AG09319 (cell line): Measurements from ENCODE around the gene OTOP2.

ENCODE experiments used
- DNase-seq: peaks from one replicate; pipeline ENCODE4 v3.0.0-alpha.2; 2010; ENCODE audit warnings: low read depth; ENCODE audit errors: extremely low read depth
- CTCF ChIP-seq: IDR thresholded peaks from 2 replicates; pipeline ENCODE4 v1.5.1; 2011; ENCODE audit warnings: low read depth, mild to moderate bottlenecking, inconsistent platforms, low read length, moderate library complexity

OTOP2 gene

GRCh38 chr17:74957935-74958740 is 34.1 kb downstream of the OTOP2 start:
- DNase-seq = no peak
- peak; percentile 92 for TF ChIP-seq CTCF

- DNase-seq = no peak
- TF ChIP-seq CTCF = no peak
Measured at GRCh38 chr17:74959826-74960515, 35.9 kb downstream of the OTOP2 start.

- TF ChIP-seq CTCF = peak; percentile 21
- no peak for DNase-seq
Measured at GRCh38 chr17:74960570-74961342, 36.7 kb downstream of the OTOP2 start.

- DNase-seq = peak; percentile 67
- peak; percentile 68 for TF ChIP-seq CTCF
Measured at GRCh38 chr17:74961657-74962350, 37.7 kb downstream of the OTOP2 start.

- no peak for TF ChIP-seq CTCF
- no peak for DNase-seq
Measured at GRCh38 chr17:74962622-74963394, 38.7 kb downstream of the OTOP2 start.

GRCh38 chr17:74963656-74964055 is 39.6 kb downstream of the OTOP2 start:
- no peak for DNase-seq

More at GRCh38 chr17:74963656-74964055, 39.6 kb downstream of the OTOP2 start:
- TF ChIP-seq CTCF = no peak
